ENCODE data around the gene PAPSS2.

- no peak for TF ChIP-seq POLR2AphosphoS5 (IDR thresholded peaks at IDR 0.05; ENCODE audit: borderline replicate concordance, low read depth, low read length)
- TF ChIP-seq EZH2 (IDR thresholded peaks at IDR 0.05): no peak
Measured at GRCh38 chr10:87667493-87667892, 7.8 kb downstream of the PAPSS2 start.

All from SK-N-MC (cell line).